ENCODE measurements around the gene LIF.
A peak's percentile ranks its signal among the peaks of the same experiment; 100 is the strongest.
"Not testable (repeated sequence)": the region's sequence is repeated elsewhere in the genome, so short reads cannot be mapped to it uniquely, and the experiment has no call there.

The LIF gene

GRCh38 chr22:30224161-30224857 lies 22.2 kb downstream of the LIF start:
- DNase-seq = no peak

DNA sequence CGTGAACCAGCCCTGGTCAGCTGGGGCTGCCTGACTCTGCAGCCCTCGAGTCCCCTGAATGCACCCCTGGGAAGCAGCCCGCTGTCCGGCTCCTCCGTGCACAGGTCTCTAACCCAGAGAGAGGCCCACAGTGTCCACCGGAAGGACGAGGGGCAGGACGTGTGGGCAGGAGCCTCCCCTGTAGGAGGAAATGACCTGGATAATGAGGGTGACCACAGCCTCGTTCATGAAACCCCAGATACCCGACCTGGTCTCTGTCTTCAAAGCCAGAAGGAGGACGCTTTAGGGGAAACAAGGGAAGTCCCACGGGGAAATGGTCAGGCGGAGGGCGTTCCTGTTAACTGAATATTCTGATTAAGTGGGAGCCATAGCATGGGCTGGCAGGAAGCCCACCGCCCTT lies 23.3 kb downstream of the LIF start:
- no peak for DNase-seq

DNA sequence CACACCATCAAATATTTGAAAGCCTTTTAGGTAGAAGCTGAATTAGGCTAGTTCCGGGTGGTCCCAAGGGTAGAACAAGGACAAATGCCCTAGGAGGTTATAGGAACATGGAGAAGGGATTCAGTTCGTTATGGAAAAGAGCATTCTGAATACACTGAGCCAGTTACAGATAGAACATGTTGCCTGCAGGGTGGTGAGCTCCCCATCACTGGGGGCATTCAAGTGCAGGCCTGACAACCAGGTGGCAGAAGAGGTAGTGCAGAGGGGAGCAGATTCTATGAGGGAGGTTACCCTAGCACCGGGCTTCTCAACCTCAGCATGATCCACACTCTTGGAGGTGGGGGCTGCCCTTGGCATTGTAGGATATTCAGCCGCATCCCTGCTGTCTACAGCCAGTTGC lies 24.2 kb downstream of the LIF start:
- DNase-seq = no peak

- peak; percentile 56 for DNase-seq
Measured at GRCh38 chr22:30221121-30221992, 25.2 kb downstream of the LIF start.

GRCh38 chr22:30220338-30221012 lies 26.1 kb downstream of the LIF start:
- no peak for DNase-seq

DNA sequence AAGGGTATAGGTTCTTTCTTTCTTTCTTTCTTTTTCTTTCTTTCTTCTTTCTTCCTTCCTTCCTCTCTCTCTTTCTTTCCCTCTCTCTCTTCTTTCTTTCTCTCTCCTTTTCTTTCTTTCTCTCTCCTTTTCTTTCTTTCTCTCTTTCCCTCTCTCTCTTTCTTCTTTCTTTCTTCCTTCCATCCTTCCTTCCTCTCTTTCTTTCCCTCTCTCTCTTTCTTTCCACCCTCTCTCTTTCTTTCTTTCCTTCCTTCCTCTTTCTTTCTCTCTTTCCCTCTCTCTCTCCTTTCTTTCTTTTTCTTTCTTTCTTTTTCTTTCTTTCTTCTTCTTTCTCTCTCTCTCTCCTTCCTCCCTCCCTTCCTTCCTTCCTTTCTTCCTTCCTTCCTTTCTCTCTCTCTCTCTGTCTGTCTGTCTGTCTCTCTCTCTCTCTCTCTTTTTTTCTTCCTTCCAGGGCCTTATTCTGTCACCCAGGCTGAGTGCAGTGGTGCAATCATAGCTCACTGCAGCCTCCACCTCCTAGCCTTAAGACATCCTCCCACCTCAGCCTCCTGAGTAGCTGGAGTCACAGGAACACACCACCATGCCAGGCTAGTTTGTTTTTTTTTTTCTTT lies 26.8 kb downstream of the LIF start:
- DNase-seq = no peak

- no peak for DNase-seq
Measured at GRCh38 chr22:30219049-30219654, 27.4 kb downstream of the LIF start.

- no peak for DNase-seq
Measured at GRCh38 chr22:30217698-30218560, 28.6 kb downstream of the LIF start.

GRCh38 chr22:30216710-30217109 lies 29.8 kb downstream of the LIF start:
- no peak for DNase-seq

GRCh38 chr22:30216272-30216671 lies 30.3 kb downstream of the LIF start:
- not testable (repeated sequence) for DNase-seq

DNA sequence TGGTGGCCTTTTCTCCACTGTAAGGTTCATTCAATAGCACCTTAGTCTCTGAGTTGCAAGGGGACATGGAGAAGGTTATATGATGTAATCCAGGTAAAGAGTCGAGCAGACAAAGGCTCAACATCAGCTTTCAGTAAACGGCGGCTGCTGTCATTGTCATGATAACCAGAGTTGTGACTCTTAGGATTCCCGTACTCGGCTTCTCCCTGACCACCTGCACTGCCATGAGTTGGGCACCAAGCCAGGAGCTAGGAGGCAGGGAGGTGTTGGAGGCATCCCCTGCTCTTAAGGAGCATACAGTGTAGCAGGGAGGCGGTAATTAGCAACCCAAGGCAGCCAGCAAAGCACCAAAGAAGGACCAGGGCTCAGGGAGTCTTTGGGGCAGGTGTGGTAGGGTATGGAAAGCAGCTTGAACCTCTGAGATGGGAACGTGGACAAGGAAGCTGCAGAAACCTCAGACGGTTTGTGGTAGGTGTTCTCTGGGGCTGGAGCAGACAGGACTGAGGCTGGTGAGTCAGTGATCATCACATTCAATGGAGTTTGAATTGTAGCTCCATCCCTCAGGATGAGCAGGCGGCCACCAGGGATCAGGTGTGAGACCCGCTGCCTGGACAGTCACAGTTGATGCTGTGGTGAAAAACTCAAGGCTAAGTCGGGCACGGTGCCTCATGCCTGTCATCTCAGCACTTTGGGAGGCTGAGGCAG lies 31.7 kb downstream of the LIF start:
- DNase-seq = no peak

DNA sequence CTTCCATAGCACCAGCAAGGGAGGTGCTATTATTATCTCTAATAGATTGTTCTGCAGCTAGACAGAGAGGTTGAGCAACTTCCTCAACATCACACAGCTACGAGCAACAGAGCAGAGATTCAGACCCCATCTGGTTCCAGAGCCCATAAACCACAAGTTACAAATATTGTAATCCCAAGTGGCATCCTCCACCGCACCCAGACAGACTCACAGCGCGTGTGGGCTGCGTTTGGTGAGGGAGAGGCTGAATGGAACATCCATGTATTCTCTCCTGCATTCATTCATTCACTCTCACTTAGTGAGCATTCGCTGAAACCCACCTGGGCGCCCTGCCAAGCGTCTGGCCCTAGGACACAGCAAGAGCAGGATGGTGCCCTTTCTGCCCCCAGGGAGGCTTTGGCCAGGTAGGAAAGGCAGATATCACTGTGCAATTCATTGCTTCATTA lies 33.5 kb downstream of the LIF start:
- DNase-seq = no peak

DNA sequence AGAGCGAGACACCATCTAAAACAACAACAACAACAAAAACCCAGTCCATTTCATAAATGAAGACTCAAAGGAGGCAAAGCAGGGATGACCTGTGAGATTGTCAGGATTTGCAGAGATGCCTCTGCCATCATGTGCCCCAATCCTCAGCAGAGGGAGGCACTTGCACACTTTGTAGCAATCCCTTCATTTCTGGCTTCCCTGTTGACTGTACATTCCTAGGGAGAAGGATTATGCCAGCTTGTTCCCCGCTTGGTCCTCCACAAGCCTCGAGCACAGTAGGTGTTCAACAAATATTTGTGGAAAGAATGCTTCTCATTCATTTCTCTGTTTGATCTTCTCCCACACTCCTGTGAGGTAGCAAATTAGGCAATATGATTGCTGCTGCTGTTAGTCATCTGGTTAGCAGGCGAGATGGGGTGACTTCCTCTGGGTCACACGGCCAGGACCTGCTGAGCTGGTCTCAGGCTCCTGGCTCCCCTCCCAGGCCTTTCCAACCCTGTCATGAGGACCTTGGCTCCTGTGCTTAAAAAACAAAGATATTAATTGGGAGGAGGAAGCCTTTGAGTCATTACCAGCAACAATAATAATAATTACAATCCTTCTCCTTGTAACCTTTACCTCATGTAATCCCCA lies 34.1 kb downstream of the LIF start:
- DNase-seq = no peak

DNA sequence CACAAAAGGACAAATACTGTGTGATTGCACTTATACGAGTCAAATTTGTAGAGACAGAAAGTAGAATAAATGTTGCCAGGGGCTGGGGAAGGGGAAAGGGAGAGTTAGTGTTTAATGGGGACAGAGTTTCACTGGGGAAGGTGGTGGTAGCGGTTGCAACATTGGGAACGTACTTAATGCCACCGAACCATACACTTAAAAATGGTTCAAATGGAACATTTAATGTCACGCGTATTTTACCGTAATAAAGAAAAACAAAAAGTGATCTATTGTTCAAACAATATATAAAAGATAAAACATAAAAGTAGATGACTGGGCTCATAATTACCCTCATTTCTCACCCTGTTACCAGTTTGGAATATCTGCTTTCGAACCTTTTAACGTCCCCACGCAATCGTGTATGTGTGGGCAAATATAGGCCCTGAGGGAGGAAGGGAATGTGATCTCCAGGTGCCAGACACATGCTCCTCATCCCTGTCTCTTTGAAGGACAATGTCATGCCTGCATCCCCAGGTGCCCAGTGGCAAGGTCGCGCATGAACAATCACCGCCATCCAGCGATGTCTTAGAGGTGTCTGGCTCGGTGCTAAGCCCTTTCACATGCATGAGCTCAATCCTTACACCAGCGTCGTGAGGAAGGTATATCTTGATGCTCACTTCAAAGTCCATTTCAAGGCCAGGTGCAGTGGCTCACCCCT lies 35.3 kb downstream of the LIF start:
- no peak for DNase-seq

DNA sequence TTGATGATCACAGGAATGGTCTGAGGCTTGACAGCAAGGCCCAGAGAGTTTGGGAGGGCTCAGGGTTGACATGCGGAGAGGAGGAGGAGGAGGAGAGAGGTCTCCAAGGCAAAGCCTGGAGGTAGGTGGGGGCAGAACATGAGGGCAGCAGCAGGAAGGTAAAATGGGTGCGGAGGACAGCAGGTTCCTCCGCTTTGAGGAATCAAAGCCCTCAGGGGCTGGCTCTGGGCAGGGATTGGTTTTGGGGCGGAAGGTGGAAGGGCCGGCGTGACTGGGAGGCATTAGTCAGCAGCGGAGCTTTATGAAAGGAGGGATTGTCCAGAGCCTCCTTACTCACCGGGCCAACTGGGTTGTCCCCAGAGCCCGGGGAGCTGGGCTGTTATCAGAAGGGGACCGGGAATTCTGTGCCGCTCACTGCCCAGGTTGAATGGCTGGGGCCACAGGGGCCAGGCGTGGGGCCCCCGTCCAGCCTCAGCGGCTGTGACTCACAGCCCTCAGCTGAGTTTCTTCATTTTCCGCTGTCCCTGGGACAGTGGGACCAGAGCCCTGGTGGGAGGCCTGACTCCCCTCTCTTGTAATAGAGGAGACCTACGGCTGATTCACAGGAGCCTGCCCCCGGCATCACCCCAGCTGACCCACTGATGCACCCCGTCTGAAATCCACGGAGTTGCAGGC lies 36.2 kb downstream of the LIF start:
- no peak for DNase-seq

DNA sequence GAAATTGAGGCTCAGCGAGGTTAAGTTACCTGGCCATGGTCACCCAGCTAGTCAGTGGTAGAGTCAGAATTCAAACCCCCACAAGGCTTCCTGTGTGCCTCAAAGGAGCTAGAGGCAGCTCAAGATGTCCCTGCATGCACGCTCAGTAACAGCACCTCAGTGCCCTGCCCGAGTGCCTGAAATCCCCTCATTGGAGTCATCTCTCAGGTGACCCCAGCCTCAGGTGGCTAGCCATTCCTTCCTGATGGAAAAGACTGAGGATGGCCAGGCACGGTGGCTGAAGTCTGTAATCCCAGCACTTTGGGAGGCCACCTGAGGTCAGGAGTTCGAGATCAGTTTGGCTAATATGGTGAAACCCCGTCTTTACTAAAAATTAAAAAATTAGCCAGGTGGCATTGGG lies 36.9 kb downstream of the LIF start:
- no peak for DNase-seq

- DNase-seq = no peak
Measured at GRCh38 chr22:30208631-30209603, 37.6 kb downstream of the LIF start.

GRCh38 chr22:30206944-30207343 lies 39.6 kb downstream of the LIF start:
- no peak for DNase-seq
